HG02943 (cell line): Measurements from ENCODE around the gene HMCN2.
"Not testable (repeated sequence)": the region's sequence is repeated elsewhere in the genome, so short reads cannot be mapped to it uniquely, and the experiment has no call there.

Source experiments
- ATAC-seq: cut with Tn5 transposase; IDR thresholded peaks from one replicate; pipeline ENCODE4 v1.9.1; 2021; ENCODE audit warnings: mild to moderate bottlenecking, low read depth, moderate library complexity; ENCODE audit not compliant: unreplicated experiment

Gene HMCN2

DNA sequence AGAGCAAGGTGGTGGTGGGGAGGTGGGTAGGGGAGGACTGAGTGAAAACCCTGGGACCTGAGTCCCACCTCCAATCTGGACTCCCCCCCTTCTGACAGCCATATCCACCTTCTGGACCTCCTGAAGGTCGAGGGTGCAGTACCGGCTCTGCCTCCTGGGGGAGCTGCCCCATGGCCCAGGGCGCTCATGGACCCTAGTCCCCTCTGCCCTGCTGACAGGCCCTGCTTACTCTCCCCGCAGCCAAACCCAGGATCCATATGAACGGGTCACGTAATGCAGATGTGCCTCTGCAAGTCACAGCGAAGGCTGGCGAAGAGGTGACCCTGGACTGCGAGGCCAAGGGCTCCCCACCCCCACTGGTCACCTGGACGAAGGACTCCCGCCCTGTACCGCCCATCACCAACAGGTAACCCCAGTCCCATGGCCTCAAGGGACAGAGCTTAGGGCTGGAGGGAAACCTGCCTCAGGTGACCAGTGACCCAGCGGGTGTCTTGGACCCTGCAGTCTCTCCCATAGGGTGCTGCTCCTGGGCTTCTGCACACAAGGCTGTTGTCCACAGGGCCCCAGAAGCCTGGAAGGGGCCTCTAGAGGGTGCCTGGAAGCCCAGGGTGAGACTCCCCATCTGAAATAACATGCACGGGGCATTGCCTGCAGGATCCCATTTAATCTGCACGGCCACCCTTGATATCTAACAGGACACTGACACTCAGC, 61.7 kb downstream of the HMCN2 start:
- no peak for ATAC-seq

DNA sequence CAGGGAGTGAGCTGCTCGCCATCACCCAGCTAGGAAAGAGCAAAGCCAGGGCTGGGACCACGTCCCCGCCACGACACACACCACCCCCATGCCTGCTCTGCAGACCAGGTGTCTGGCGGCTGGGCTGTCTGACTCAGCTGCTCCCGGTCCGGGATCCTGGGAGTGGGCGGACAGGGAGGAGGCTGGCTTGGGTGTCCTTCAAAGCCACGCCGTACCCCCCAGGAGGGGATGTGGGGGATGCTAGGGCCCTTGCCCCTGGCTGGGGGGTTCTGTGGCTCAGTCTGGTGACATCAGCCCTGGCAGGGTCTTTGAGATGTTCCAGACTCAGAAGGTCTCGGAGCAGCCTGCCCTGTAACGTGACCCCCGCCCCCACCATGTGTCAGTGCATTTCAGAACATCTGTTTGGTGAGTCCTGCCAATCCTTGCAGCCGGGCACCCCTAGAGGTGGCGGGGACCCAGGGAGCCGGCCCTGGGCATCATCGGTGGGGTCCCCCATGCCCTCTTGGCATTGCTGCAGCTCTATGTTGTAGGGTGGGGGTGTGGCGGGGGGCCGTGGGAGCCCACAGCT, 62.3 kb downstream of the HMCN2 start:
- ATAC-seq, result no peak

GRCh38 chr9:130328349-130328801, 62.8 kb downstream of the HMCN2 start:
- ATAC-seq, result no peak

- ATAC-seq, result no peak
Measured at GRCh38 chr9:130329061-130329460, 63.5 kb downstream of the HMCN2 start.

DNA sequence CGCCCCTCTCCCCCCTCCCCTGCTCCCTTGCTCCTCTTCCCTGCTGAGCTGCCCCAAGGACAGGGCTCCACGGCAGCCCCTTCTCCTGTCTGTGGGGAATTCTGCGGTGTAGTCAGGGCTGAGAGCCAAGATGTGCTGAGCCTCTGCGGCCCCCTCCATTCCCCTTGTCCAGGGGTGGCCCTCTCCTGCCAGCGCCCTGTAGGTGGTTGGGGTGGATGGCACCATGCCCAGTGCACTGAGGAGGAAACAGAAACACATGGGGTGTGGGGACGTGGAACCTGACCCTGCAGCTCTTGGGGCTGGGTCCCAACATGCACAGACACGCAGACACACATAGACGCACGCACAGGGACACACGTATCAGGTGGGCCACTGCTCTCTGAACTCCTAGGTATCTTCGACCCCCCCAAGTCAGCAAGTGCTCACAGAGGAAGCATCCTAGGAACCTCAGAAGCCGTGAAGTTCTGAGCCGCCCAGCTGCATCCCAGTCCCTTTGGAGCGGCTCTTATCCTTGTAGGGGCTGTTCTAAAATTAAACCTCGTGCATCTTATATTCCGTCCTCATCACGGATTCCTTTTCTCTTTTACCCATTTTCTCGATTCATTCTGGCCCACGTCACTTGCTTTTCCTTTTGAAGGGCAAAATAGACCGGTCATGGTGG, 64.8 kb downstream of the HMCN2 start:
- ATAC-seq, result no peak

DNA sequence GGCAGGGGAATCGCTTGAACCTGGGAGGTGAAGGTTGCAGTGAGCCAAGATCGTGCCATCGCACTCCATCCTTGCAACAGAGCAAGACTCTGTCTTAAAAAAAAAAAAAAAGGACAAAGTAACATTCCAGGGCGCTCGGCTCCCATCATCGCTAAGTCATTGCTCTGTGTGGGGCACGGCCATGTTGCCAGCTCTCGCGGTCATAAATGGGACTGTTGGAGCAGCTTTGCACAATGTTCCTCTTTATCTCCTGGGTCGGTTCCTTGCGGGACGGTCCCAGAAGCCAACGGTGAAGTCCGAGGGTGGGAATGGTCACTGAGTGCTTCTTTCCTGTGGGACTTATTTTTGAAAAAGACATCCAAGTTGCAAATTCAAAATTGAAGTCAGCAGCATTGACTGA, 65.5 kb downstream of the HMCN2 start:
- no peak for ATAC-seq

GRCh38 chr9:130331573-130331972, 66.0 kb downstream of the HMCN2 start:
- no peak for ATAC-seq

GRCh38 chr9:130332384-130332926, 66.9 kb downstream of the HMCN2 start:
- no peak for ATAC-seq

- ATAC-seq, result no peak
Measured at GRCh38 chr9:130333041-130333711, 67.6 kb downstream of the HMCN2 start.

DNA sequence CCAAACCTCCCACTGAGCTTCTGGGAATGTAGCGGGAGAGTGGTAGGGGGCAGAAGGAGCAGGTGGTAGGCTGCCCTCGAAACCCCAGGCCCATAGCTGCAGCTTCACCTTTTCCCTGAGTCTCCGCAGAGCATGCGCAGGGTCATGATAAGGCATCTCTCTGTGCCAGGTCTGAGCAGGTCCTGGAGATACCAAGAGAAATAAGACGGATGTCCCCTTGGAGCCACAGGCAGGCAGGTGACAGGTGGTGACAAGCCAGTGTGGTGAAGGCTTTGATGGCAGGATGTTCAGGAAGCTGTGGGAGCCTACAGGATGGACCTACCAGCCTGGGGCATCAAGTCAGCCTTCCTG, 68.1 kb downstream of the HMCN2 start:
- no peak for ATAC-seq

DNA sequence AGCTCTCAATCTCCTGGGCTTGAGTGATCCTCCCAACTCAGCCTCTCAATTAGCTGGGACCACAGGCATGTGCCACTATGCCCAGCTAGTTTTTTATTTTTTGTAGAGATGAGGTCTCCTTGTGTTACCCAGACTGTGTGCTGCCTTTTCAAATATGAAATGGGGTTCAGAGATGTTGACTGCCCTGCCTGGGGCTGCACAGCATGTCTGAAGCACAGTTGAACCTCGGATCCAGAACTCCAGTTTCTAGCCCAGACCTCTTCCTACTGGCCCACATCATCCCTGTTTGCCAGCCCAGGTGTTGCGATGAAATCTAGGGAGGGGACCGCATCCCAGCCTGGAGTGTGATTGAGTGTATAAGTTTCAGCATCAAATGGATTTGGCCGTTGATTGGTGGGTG, 69.4 kb downstream of the HMCN2 start:
- no peak for ATAC-seq

DNA sequence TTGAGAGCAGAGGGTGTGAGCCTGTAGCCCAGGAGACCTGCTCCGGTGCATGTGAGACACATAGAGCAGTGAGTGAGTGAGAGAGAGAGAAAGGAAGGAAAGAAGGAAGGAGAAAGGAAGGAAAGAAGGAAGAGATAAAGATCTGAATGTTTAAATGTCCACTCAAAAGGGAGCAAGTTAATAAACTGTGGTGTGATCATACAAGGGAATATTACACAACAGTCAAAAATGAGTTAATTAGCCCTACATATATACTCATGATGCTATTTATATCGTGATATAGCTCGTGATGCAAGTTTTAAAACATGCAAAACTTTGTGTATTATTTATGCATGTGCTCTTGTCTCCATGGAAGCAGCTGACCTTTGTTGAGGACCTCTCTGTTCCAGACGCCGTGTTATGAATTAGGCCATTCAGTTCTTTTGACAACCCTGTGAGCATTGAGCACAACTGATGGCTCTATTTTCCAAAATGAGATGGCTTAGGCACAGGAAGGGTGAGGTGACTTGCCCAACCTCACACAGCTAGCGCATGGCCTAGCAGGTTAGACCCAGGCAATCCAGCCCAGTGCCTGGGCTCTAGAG, 70.6 kb downstream of the HMCN2 start:
- no peak for ATAC-seq

DNA sequence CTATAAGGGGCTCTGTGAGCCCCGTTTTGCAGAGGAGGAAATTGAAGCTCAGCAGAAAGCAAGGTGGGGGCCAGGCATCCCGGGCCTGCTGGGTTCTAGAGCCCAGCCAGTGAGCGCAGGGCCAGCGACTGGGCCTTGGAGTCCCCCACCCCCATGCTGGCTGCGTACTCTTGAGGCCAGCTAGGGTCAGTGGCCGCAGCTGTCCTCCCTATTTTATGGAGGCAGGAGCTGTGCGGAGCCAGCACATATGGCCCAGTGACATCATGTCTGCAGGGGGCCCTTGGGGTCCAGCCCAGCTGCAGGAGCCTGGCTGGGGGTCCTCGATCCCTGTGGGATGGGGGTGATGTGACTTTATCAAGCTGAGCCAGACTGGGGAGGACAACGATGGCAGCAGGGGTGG, 71.3 kb downstream of the HMCN2 start:
- ATAC-seq, result no peak

DNA sequence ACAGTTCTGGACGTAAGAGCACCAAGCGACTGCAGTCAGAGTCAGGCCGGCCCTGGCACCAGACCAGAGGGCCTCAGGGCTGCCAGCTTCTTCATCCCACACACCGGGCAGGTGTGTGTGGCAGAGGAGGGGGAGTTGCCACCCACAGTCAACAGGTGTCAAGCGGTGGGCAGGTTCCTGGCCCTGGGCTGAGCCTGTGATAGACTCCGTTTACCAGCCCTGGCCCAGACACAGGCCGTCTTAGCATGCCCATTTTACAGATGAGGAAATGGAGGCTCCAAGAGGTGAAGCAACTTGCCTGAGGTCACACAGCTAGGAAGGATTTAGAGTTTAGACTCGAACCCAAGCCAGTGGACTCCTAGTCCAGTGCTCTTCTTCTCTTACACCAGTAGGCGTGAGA, 71.8 kb downstream of the HMCN2 start:
- ATAC-seq, result no peak

DNA sequence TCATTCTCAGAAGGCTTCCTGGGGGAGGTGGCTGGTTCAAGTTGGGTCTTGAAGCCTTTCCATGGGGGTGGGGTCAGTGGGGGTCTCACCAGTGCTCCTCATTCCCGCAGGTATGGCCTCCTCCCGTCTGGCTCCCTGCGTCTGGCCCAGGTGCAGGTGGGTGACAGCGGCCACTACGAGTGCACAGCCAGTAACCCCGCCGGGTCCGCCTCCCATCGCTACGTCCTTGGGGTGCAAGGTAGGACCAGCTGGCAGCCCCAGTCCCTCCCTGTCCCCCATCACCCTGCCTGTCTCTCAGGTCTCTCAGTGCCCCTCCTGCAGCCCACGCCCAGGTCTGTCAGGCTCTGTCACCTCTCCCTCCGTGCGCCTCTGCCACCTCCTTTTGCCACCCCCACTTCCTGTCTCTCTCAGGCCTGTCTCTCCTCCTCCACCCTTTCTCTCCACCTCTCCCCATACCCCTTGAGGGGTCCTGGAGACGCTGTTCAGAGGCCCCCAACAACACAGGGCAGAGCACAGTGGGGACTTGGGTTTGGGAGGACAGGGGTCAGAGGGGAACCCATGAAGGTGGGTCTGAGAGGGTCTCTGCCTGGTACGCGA, 72.3 kb downstream of the HMCN2 start:
- ATAC-seq, result no peak

- not testable (repeated sequence) for ATAC-seq
Measured at GRCh38 chr9:130338891-130339290, 73.3 kb downstream of the HMCN2 start.

DNA sequence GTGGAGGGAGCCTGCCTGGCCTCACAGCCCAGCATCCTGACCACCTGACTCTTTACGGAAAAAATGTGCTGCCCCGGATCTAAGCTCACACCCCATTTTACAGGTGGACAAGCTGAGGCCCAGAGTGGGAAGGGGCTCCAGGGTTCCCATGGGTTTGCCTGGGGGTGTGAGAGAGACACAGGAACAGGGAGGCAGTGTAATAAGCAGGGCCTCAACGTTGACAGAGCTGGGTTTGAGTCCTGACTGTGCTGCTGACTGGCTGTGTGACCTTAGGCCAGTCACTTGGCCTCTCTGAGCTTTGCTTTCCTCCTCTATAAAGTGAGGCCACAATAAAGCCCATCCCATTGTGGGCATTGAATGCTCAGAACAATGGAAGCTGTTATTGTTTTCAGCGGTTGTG, 73.7 kb downstream of the HMCN2 start:
- no peak for ATAC-seq

DNA sequence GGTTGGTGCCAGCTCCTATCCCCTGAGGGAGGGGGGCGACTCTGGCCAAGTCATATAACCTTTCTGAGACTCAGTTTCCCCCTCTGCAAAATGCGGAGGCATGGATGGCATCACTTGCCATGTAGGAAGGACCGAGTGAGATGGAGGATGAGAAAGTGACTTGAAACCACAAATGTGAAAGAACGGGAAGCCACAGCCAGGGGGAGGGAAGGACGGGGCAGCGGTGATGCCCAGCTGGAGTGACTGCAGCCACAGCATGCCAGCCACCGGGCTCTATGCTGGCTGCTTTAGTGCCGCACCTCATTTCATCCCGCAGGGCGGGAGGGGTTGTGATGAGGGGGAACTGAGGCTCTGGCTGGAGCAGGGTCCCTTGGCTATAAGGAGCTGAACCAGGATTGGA, 74.5 kb downstream of the HMCN2 start:
- no peak for ATAC-seq

- not testable (repeated sequence) for ATAC-seq
Measured at GRCh38 chr9:130340557-130340956, 75.0 kb downstream of the HMCN2 start.

GRCh38 chr9:130341128-130341527, 75.6 kb downstream of the HMCN2 start:
- no peak for ATAC-seq
